GM19035 (cell line): ENCODE measurements around the gene TEAD2.

ENCODE experiments used
- ATAC-seq: cut with Tn5 transposase; IDR thresholded peaks from one replicate; pipeline ENCODE4 v1.9.1; 2021; ENCODE audit not compliant: unreplicated experiment

TEAD2 gene

DNA sequence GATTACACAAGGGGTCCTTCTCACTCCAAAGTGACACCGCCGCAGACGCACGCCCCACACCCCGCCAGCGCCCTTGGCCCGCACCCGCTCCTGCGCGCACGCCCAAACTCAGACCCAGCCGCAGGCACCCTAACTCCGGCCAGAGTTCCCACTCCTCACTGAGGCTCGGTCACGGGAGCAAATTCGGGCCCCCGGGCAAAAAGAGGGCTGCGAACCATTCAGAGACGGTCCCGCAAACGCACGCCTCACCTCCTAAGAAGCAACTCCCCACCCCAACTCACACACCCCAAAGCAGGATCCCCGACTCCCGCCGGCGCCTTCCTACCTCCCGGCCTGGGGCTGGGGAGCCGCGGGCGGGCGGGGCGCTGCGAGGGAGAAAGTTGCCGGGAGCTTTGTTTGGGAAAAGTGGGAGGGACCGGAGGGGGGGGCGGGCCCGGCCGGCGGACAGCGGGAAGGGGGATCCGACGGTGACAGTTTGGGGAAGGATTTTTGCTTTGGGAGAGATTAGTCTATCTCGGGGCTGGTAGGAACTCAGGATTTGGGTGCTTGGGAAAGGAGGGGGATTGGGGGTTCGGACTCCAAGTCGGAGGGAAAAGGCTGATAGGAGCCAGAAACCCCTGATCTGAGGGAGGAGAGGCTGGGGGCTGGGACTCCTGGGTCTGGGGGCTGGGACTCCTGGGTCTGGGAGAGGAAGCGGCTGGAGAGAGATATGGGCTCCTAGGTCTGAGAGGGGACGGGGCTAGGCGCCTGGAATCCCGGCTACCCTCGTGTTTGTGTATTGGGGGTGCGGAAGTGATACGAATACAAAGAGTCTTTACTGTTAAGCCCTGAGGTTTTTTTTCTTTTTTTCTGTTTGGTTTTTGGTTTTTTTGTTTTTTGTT lies at the start of gene TEAD2:
Gene TEAD2 (minus strand): TSS at position 369 of the 881 bp plus-strand sequence. CDS start 2,341 bp downstream, outside the sequence.
- ATAC-seq, result no peak

DNA sequence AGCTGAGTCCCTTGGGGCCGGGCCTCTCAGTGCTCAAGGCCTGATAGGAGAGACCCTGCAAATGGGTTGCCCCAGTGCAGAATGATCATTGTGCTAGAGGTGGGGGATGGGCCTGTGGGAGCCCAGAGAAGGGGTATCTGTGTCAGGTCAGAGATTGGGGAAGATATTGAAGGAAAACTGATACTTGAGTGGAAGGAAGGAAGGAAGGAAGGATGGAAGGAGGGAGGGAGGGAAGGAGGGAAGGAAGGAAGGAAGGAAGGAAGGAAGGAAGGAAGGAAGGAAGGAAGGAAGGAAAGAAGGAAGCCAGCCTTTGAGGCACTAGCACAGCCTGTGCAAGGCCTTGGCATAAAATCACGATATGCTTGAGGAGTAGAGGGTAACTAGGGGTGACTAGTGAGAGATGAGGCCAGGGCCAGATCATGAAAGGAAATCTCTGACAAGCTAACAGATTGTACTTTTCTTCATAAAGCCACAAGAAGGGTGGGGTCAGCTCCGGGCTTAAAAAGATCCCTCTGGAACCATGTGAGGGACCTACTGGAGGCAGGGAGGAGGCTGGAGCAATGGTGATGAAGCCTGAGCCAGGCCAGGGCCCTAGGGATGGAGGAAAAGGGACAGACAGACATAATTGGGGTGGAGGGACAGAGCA lies 49.6 kb upstream of the TEAD2 start:
- ATAC-seq, result no peak

DNA sequence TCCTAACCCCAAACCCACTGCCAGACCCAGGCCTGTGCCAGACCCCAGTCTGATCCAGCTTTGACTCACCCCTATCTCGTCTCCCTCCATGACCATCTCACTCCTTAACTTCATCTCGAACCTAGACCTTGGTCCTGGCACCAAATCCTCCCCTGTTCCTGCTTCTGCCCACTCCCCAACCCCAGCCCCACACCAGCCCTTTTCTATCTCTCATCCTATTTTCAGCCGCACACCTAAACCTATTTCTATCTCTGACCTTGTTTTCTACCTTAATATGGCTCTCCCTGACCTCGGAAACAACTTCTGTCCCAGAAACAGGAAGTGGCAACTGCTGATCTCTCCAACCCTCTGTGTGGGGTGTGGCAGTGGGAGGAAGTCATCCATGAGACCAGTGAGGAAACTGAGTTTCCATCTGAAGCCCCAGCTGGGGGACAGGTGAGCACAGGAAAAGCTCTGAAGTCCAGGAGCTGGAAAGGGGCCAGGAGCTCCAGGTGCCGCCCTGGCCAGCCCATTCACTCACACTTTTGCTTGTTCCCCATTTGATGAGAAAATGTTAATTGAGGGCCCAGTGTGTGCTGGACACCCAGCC lies 47.3 kb upstream of the TEAD2 start:
- no peak for ATAC-seq

DNA sequence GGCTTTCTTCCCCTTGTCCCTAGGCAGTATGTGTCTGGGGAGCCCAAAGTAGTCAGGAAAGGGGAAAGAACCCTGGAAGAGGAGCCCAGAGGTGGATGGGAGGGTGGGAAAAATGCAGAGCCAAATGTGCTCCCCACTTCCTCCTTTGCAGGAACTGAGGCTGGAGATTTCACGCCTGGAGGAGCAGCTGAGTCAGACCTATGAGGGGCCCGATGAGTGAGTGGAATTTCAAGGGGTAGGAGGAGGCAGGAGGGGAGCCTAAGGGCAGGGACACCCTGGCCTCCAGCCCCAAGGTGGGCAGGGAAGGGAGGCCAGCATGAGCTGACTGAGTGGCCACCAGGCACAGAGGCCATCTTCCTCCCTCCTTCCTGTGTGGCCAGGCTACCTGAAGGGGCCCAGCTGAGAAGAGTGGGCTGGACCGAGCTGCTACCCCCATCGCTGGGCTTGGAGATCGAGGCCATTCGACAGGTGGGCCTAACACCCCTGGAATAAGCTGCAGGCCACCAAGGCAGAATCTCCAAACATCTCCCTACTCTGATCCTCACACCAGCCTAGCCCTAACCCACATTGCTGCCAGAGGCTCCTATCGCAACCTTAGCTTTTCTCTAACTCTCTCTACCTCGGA lies 46.7 kb upstream of the TEAD2 start:
- ATAC-seq, result no peak

DNA sequence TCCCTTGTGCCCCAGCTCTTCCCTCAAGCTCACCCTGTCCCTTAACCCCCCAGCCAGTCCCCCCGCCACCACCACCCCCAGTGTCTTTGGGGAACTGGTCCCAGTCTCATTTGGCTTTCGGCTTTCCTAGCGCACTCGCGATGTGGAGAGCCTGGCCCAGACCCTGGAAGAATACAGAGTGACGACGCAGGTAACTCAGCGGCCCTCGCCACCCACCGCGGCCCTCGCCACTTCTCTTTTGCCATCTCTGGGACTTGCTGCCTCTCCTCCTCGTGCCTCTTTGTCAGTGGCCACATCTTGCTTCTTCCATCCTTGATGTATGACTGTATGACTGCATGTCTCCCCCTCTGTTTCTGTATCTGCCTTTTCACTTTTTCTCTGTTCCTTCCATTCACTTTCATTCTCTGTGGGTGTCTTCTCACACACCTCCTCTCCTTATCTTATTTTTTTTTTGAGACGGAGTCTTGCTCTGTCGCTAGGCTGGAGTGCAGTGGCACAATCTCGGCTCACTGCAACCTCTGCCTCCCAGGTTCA lies 45.3 kb upstream of the TEAD2 start:
- no peak for ATAC-seq

DNA sequence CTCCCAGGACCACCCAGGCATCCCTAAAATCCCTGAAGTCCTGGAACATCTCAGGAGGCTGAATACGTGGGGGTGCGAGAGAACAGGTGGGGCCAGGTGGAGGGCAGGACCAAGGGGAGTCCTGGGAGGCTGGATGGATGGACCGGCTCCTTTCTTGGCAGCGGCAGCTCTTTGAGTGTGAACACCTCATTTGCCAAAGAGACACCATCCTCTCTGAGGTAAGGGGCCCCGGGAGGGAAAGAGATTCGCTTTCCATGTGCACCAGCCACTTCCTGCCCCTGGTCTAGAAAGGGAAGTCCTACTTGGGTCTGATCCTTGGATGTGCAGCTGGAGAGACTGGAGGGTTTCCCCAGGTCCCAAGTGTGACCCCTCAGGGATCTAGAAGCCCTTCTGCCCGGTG lies 44.9 kb upstream of the TEAD2 start:
- ATAC-seq, result no peak

DNA sequence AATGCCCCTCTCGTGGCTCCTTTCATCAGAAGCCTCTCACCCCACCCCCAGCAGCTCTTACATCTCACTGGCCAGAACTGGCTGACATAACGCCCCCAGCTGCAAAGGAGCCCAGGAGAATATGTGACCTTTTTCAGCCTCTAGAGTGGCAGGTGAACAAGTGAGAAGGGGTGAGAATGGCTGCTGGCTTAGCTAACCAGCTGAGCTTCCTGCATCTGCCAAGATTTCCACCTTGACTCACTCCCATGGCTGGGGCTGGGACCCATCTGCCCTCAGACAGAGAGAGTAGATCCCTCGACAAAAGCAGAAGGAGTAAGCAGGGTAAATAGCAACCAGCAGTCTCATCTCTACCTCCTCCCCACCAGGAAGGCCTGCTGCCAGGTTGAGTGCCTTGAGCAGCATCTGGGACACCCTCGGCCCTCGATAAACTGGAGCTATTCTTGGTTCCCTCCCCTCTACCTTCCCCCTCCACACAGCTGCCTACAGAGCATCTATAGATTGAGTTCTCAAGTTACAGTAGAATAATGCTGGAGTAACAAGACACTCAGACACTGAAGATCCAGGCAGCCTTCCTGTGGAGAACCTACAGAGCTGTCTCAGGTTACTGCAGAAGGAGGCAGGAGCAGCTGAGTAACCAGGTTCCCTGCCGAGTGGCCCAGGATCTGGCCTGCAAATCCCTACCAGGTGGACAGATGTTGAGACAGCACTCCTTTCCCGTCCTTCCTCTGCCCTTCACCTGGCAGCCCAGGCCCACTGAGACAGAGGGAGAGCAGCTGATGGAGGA lies 41.4 kb upstream of the TEAD2 start:
- ATAC-seq, result no peak

DNA sequence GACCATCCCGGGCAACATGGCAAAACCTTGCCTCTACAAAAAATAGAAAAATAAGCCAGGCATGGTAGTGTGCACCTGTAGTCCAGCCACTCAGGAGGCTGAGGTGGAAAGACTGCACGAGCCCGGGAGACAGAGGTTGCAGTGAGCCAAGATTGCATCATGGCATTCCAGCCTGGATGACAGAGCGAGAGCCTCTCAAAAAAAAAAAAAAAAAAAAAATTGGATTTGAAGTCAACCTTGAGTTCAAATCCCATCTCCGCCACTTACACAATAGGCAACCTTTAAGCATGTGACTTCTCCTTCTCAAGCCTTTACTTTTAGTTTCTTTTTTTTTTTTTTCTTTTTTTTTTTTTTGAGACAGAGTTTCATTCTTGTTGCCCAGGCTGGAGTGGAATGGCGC lies 37.8 kb upstream of the TEAD2 start:
- no peak for ATAC-seq

DNA sequence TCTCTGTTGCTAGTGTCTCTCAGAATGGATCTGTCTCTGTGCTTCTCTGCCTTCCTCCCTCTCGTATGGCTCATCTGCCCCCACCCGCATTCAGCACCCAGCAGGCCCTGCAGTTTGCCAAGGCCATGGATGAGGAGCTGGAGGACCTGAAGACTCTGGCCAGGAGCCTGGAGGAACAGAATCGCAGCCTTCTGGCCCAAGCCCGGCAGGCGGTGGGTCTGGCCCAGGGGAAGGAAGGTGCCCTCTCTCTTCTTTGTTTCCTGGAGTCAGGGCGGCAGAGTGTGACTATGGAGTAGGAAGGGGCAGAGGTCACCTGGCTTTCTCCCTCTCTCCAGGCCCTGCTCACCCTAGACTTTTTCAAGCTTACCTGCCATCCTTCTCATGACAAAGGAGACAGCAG lies 36.7 kb upstream of the TEAD2 start:
- ATAC-seq, result no peak

DNA sequence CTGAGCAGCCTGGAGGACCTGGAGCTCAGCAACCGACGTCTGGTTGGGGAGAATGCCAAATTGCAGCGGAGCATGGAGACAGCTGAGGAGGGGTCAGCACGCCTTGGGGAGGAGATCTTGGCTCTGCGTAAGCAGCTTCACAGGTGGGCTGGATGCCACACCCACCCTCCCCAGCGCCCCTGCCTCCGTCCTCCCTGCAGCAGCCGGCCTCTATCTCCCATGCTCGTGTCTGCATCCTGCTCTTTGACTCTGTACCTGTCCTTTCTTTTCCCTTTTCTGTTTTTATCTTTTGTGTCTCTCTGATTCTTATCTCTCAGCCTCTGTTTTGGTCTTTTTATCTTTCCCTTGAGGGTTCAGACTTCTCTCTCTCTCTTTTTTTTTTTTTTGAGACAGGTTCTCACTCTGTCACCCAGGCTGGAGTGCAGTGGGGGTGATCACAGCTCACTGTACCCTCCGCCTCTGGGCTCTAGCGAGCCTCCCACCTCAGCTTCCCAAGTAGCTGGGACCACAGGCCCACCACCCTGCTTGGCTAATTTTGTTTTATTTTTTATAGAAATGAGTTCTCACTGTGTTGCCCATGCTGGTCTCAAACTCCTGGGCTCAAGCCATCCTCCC lies 35.9 kb upstream of the TEAD2 start:
- no peak for ATAC-seq

DNA sequence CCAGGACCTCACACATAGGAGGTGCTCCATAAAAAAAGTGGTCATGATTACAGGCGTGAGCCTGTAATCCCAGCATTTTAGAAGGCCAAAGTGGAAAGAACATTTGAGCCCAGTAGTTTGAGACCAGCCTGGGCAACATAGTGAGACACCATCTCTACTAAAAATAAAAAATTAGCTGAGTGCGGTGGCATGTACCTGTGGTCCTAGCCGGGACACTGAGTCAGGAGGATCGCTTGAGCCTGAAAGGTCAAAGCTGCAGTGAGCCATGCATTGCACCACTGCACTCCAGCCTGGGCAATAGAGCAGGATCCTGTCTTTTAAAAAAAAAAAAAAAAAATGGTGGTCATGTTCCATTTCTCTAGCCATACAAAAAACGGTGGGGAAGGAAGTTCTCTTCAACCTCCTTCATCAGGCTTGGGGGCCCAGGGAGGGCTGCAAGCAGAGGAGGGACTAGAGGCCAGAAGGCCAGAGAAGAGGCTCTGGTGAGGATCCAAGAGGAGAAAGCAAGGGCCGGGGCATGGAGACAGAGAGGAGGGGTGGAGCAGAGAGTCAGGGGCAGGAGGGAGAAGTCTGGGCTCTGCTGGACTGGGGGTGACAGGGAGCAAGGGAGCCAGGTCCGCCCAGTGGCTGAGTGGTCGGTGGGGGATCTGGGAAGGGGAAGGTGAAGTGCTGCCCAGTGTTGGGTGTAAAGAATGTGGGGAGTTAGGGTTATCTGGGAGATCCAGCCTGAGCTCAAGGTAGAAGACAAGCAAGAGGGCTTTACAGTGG lies 34.7 kb upstream of the TEAD2 start:
- ATAC-seq, result no peak

DNA sequence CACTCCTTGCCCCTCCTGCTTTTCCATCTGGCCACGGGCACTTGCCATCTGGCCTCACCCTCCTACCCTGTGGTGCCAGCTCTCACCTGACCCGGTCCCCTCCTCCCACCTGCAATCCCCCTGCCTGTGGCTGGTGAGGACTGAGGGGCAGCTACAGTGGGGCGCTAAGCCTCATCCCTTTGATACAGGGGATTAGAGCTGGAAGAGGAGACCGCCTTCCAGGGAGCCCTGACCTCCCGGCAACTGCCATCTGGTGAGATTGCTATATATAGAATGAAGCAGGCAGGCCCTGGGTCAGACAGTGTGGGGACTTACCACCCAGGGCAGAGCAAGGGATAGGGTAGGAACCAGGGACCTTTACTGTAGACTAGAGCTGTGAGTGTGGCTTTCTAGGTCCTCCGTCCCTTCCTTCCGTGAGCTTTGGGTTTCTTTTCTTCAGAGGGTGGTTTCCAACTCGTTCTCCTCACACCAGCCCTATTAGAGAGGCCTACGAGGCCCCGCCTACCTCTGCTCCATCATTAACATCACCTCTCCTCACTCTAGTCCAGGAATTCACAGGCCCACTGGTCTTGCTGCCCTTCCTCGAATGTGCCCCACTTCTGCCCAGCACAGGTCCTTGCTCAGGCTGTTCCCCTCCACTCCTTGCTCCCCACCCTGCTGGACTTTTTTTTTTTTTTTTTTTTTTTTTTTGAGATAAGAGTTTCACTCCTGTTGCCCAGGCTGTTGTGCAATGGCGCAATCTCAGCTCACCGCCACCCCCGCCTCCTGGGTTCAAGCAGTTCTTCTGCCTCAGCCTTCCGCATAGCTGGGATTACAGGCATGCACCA lies 33.6 kb upstream of the TEAD2 start:
- ATAC-seq, result no peak

DNA sequence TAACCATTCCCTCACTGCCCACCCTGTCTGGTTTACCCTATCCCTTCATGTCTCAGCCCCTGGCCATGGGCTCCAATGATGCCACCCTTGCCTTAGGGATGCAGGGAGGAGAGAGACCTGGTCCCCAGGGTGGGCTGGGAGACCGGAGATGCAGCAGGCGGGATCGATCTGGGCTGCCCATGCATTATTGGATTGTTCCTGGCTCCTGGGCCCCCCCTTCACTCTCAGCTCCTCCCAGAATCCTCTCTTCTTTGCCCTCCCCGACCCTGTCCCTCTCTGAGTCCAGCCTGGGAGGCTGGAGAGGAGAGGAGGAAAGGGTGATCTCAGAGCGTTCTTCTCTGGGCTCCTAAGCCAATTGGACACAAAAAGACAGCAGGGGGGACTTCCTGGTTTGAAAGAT lies 31.7 kb upstream of the TEAD2 start:
- no peak for ATAC-seq

DNA sequence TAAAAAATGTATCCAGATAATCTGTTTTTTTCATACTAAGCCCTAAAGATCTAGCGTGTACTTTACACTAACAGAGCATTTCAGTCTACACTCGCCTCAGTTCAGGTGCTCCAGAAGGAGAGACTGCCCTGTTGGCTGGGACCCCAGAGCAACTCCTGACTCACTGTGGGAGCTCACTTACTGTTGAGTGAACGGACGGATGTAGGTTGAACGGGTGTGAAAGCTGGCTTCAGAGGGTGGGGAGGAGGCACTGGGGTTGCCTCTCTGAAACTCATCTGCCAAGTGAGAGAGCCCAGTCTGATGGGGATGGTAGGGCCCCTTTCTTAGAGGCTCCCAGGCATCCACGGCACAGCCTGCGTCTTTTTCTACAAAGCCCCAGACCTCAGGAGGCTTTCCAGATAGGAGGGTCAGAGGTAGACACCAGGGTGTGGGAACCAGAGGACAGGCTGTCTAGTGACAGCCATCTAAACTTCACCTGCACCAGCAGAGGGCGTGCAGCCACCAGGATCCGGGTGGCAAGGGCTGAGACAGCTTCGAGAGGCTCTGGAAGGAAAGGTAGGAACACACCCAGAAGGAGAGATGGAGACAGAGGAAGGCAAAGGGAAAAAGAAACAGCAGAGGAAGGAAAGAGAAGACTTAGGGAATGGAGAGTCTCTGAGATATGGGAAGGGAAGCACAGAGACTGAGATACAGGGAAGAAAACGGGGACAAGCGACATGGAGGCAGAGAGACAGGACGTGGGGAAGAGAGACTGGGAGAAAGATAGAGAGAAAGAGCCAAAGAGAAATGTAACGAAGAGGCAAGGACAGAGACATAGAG lies 29.6 kb upstream of the TEAD2 start:
- no peak for ATAC-seq

DNA sequence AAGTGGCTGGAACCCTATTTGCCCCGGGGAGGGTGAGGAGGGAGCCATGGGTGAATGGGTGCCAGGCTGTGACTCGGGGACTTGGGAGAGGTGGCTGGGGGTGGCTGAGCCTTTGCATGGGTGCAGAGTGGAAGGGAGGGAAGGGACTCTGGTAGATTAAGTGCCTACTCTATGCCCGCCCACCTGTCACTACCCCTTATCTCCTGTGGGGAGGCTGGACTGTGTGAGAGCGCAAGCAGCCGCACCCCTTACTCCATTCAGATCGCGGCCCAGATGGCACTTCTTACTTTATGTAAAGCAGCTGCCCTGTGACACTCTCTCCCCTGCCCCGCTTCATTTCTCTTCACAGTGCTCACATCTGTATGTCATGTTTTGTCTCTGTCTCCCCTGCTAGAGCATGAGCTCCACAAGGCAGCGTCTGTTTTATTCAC lies 28.7 kb upstream of the TEAD2 start:
- ATAC-seq, result no peak

DNA sequence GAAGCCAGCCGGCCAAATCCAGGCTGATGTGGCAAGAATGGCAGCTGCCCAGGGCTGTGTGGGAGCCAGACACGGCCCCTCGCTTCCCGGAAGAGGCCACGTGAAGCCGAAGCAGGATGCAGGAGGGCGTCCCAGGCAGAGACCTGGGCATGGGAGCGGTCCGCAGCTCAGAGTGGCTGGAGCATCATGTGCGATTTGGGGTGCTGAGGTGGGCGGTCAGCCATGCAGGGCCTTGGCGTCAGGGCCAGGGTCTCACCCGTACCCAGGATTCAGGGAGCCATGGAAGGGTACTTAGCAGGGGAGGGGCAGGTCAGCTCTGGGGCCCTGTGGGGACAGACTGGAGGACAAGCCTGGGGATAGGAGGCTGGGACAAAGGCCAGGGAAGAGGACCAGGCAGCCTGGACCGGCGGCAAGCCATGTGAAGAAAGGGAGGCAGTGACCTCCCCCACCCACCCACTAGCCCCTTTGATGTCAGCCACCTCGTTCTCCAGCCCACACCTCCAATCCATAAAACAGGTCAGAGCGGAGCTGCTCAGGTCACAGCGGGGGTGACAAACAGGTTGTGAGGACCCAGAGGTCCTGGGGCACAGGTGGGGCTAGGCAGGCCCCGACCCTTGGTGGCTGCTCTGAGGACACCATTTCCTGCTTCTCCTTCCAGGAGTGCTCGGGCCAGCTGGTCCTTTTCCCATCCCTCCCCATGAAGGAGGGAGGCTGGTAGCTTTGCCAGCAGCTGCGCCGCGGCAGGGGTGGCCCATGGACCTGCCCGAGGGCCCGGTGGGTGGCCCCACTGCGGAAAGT lies 28.1 kb upstream of the TEAD2 start:
- ATAC-seq, result no peak

DNA sequence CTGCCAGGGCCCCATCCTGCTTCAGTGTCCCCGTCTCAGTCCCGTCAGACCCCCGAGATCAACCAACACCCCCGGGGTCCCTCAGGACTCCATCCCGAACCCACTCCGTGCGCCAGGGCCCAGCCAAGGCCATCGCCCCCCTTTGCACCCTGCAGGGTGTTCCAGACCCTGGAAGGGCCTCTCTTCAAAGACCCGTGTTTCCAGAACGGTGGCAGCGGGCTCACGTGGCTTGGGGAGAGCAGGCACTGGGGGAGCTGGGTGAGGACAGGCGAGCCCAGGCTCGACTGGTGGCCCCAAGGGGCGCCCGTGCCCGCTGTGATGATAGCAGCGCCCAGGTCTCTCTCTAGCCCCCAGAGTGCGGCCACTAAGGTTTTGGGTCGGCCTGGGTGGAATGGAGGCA lies 27.2 kb upstream of the TEAD2 start:
- ATAC-seq, result no peak
